Suppressor macrophage treated with lipopolysaccharide for 1 hour (primary cell): ENCODE data around the gene ERMN.
"Not testable (repeated sequence)": the region's sequence is repeated elsewhere in the genome, so short reads cannot be mapped to it uniquely, and the experiment has no call there.

Experiments used
- DNase-seq, 3 donors: peaks; one replicate each; pipeline ENCODE4 v3.0.0-alpha.2; 2020 to 2022

The ERMN gene

DNA sequence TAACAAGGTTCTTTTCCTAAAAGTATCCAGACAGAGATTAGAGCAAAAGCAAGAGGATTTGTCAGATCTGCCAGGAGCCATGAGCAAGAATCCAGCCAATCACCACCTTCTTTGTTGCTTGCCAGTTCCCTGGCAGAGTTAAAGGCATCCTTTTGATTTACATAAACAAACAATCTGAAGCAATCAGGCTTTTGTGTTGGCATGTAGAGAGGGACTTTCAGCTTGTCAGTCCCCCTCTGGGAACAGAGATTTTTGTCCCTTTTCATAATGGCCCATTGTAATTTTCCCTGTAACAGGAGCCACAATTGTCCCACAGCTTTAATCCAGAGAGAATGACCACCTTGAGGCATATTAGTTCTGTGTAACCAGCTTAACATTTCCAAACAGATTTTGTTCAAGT, at the start of gene ERMN:
Gene ERMN, minus strand, starts transcription at position 39 of the 400 bp plus-strand sequence. CDS start 182 bp downstream, outside the sequence.
- no peak for DNase-seq

GRCh38 chr2:157375384-157375783, 49.8 kb upstream of the ERMN start:
- DNase-seq: no peak

DNA sequence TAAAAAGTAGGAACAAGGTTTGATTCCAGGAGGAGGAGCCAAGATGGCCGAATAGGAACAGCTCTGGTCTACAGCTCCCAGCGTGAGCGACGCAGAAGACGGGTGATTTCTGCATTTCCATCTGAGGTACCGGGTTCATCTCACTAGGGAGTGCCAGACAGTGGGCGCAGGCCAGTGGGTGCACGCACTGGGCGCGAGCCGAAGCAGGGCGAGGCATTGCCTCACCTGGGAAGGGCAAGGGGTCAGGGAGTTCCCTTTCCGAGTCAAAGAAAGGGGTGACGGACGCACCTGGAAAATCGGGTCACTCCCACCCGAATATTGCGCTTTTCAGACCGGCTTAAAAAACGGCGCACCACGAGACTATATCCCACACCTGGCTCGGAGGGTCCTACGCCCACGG, 42.9 kb upstream of the ERMN start:
- not testable (repeated sequence) for DNase-seq

DNA sequence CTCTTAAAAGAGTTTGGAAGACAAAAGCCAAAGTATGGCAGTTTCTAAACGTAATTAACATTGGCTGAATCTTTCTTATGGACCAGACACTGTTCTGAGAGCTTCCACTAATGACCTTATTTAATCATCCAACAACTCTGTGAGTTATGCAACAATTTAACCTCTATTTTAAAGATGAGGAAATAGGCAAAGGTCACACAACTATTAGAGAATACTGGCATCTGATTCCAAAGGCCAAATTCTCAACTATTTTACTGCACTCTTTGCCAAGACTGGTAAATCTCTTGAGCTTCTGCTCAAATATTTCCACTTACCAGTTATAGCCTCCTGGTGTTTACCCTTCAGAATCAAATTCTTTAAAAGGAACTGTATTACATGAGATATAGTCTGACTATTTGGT, 42.1 kb upstream of the ERMN start:
- peak in 2 of 3 donors; percentile 12 to 21 for DNase-seq

GRCh38 chr2:157364257-157364974, 38.8 kb upstream of the ERMN start:
- no peak for DNase-seq

- DNase-seq: no peak
These were observed 38.0 kb upstream of the ERMN start for GRCh38 chr2:157363612-157364101.

- no peak for DNase-seq
These were observed 37.0 kb upstream of the ERMN start for GRCh38 chr2:157362627-157363026.

GRCh38 chr2:157361526-157361925, 35.9 kb upstream of the ERMN start:
- no peak for DNase-seq

DNA sequence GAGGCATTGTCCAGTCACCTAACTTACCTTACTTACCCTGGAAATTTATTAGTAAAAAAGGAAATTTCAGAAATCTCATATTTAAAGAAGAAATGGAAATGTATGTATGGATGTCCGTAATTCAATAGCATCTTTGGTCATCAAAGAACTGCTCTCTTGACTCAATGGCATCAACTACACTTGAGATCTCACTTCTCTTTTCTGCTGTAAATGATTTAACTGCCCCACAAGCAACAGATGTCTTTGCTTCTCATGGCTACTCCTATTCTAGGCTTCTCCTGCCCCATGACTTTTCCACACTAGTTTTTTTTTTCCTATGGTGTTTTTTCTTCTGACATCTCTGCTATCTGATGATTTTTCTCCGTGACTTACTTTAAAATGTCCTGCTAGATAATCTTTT, 34.0 kb upstream of the ERMN start:
- no peak for DNase-seq

DNA sequence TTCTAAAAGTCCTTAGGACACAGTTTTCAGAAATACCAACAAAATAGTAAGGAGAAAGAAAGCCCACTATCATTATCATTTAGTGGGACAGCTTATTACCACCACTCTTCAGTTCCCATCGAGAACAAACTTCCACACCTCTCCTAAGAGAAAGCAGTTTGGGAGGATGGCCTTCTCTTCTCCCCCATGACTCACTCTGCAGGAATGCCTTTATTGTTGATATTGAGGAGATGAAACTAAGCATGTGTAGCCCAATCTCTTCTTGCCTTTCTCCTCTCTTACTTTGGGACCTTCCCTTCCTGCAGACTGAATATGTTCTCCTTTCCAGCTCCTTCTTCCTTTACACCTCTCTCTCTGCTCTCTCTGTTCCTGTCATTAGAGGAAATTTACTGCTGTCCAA, 30.0 kb upstream of the ERMN start:
- no peak for DNase-seq

- no peak for DNase-seq
These were observed 24.4 kb upstream of the ERMN start for GRCh38 chr2:157349949-157350515.

GRCh38 chr2:157348291-157348921, 22.8 kb upstream of the ERMN start:
- no peak for DNase-seq

- no peak for DNase-seq
These were observed 20.2 kb upstream of the ERMN start for GRCh38 chr2:157345647-157346389.

GRCh38 chr2:157341381-157341780, 15.8 kb upstream of the ERMN start:
- not testable (repeated sequence) for DNase-seq

GRCh38 chr2:157339965-157340655, 14.5 kb upstream of the ERMN start:
- no peak for DNase-seq

DNA sequence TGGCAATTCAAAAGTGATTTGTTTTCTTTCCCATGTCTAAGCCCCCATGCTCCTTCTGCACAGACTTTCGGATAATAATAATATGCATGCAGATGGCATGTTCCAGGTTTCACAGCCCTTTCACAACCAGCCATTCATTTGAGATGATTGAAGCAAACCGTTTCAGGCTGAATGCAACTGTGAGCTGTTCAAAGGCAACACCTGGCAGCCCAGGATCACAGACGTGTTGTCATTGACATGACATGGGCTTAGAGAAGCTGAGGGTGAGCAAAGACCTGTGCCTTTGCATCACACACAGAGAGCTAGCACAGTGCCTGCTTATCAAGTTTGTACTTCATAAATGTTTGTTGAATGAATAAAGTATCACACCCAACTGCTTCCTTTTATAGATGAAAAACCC, 12.4 kb upstream of the ERMN start:
- no peak for DNase-seq

- DNase-seq: peak; percentile 69 to 83 (median 81)
These were observed 10.8 kb upstream of the ERMN start for GRCh38 chr2:157336137-157337010.

DNA sequence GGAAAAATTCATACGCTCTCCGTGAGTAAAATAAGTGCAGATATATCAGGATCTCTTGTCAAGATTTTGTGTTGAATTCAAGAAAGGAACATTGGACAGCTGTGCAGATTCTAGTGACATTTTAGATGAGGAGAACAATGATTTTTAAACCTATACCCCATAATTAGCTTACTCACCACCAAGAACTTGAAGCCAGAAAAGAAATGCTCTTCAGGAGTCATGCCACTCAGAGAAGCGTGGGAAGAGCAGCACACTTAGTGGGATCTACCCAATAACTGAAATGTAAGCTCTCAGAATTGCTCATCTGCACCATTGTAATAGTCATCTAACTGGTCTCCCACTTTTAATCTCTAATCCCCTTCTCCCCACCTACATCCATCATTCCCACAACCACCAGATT, 9.2 kb upstream of the ERMN start:
- DNase-seq: no peak

GRCh38 chr2:157334335-157334734, 8.7 kb upstream of the ERMN start:
- no peak for DNase-seq

DNA sequence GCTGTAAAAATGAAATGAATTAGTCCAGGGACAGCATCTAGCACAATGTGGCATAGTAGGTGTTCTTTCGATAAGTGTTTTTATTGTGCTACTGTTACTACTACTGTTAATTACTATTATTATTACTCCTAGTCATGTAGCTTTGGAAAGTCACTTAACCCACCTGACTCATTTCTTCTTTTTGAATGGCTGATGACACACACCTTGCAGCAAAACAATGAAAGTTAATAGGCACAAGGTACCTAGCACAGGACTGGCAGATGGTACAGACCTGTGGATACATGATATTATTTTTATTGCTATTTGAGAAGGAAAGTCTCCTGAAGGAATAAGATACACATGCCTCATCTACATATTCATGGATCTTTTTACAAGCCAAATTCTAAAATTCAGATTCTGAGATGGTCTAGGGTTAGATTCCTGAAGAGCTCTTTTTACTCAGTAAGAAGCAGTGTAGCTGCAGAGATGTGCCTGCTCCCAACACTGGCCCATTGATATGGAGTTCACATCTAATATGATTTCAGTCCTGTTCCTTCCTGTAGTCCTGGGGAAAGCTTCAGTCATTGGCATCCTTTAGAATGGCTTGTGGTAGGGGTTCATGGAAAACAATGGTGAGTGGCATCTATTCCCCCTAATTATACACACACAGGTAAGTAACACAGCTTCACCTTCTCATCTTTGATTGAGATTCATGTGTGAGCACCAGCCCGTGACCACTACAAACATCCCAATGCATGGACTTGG, 7.9 kb upstream of the ERMN start:
- no peak for DNase-seq

- DNase-seq: no peak
These were observed 3.9 kb upstream of the ERMN start for GRCh38 chr2:157329524-157329923.
